GM23338 (cell line): Measurements from ENCODE around the gene ABCF2. TPM values are rescaled to one million over a fixed set of nuclear protein-coding genes. Genes with fewer than 3 reads are reported as not detected.

Experiments
- ATAC-seq: fragments of 200-7000 bp; cut with Tn5 transposase; 3 replicates; pipeline ENCODE4 v1.9.1; 2020
- DNase-seq: peaks from one replicate; pipeline ENCODE4 v3.0.0-alpha.2; 2015; ENCODE audit warnings: low spot score
- H2AFZ ChIP-seq: fragments of 200-600 bp; sonication (generic); 2 replicates; pipeline ENCODE4 v1.8.0; 2016; ENCODE audit warnings: antibody characterized with exemption, mild to moderate bottlenecking, moderate library complexity
- H3F3A ChIP-seq: fragments of 200-600 bp; sonication (generic); replicated peaks from 2 replicates; pipeline ENCODE4 v1.8.0; 2017; ENCODE audit warnings: antibody characterized with exemption, mixed run types, low read depth
- H3K27ac ChIP-seq: fragments of 200-600 bp; sonication (generic); 2 replicates; pipeline ENCODE4 v1.6.1; 2016; ENCODE audit warnings: low read depth
- H3K27me3 ChIP-seq: fragments of 200-600 bp; sonication (generic); 2 replicates; pipeline ENCODE4 v1.8.0; 2016; ENCODE audit warnings: mild to moderate bottlenecking, mixed run types, moderate library complexity; ENCODE audit not compliant: insufficient read depth
- H3K36me3 ChIP-seq: fragments of 200-600 bp; sonication (generic); 2 replicates; pipeline ENCODE4 v1.8.0; 2016; ENCODE audit warnings: mild to moderate bottlenecking; ENCODE audit not compliant: insufficient read depth
- H3K4me1 ChIP-seq: fragments of 200-600 bp; sonication (generic); 2 replicates; pipeline ENCODE4 v1.8.0; 2016; ENCODE audit warnings: mild to moderate bottlenecking, moderate library complexity; ENCODE audit not compliant: insufficient read depth
- H3K4me2 ChIP-seq: fragments of 200-600 bp; sonication (generic); 2 replicates; pipeline ENCODE4 v1.7.1; 2017; ENCODE audit warnings: mixed run types
- H3K4me3 ChIP-seq: fragments of 200-600 bp; sonication (generic); 2 replicates; pipeline ENCODE4 v1.6.1; 2016; ENCODE audit warnings: mixed run types
- H3K79me2 ChIP-seq: fragments of 200-600 bp; sonication (generic); replicated peaks from 2 replicates; pipeline ENCODE4 v1.8.0; 2017; ENCODE audit warnings: mild to moderate bottlenecking; ENCODE audit not compliant: insufficient read depth
- H3K9me2 ChIP-seq: fragments of 200-600 bp; sonication (generic); 2 replicates; pipeline ENCODE4 v1.8.0; 2017; ENCODE audit not compliant: insufficient read depth
- H4K20me1 ChIP-seq: fragments of 200-600 bp; sonication (generic); replicated peaks from 2 replicates; pipeline ENCODE4 v1.8.0; 2017; ENCODE audit warnings: mild to moderate bottlenecking; ENCODE audit not compliant: insufficient read depth
- H3K27ac Mint-ChIP-seq: 2 replicates; pipeline ENCODE4 v1.8.0; 2020; ENCODE audit warnings: inconsistent platforms, mild to moderate bottlenecking, moderate library complexity, mixed read lengths
- H3K27me3 Mint-ChIP-seq: 3 replicates; pipeline ENCODE4 v1.8.0; 2022; ENCODE audit warnings: low read depth, mild to moderate bottlenecking, moderate library complexity, mixed read lengths, inconsistent platforms; ENCODE audit not compliant: insufficient read depth, poor library complexity
- H3K36me3 Mint-ChIP-seq: 3 replicates; pipeline ENCODE4 v1.8.0; 2021; ENCODE audit warnings: low read depth, mild to moderate bottlenecking, inconsistent platforms, moderate library complexity, mixed read lengths
- H3K4me1 Mint-ChIP-seq: 3 replicates; pipeline ENCODE4 v1.8.0; 2020; ENCODE audit warnings: mild to moderate bottlenecking, inconsistent platforms, mixed read lengths
- H3K4me3 Mint-ChIP-seq: 3 replicates; pipeline ENCODE4 v1.8.0; 2021; ENCODE audit warnings: moderate library complexity, mild to moderate bottlenecking, inconsistent platforms, mixed read lengths
- H3K9me3 Mint-ChIP-seq: 3 replicates; pipeline ENCODE4 v1.8.0; 2020; ENCODE audit warnings: moderate library complexity, mild to moderate bottlenecking, inconsistent platforms, mixed read lengths
- ETS1 ChIP-seq: IDR thresholded peaks from 2 replicates; pipeline ENCODE4 v1.6.1; 2016; ENCODE audit warnings: antibody characterized with exemption
- EZH2 ChIP-seq: fragments of 200-600 bp; sonication (generic); IDR thresholded peaks from one replicate; pipeline ENCODE4 v1.8.0; 2017; ENCODE audit warnings: antibody characterized with exemption, mild to moderate bottlenecking, low read depth; ENCODE audit not compliant: unreplicated experiment
- JUNB ChIP-seq: IDR thresholded peaks from one replicate; pipeline ENCODE4 v1.6.1; 2016; ENCODE audit warnings: antibody characterized with exemption; ENCODE audit not compliant: unreplicated experiment
- ZNF462 ChIP-seq: fragments of 250-450 bp; sonication (Bioruptor Pico); IDR thresholded peaks from 2 replicates; pipeline ENCODE4 v1.5.0; 2020; ENCODE audit warnings: mild to moderate bottlenecking, moderate library complexity
- polyA plus RNA-seq: library from polyadenylated mRNA; unstranded; fragments of >200 nt; fragmentation: Nextera tagmentation; extraction: Ambion mirVana; gene quantifications from 2 replicates; pipeline ENCODE4 v1.2.1, GENCODE V29; 2016
- total RNA-seq: library from RNA; depleted of rRNA; stranded (reverse); fragments of >200 nt; shearing (Covaris generic); gene quantifications from 2 replicates; pipeline ENCODE4 v1.2.3, GENCODE V29; 2014

ABCF2 gene
- total and polyA plus RNA-seq, 2 experiments from 2014 or later, result 18.7 to 58.7 TPM

GRCh38 chr7:151274936-151275812 is 48.2 kb upstream of the ABCF2 start (continued):
- TF ChIP-seq ZNF462 (CRISPR knock-in tag) (no peak), EZH2 (no peak)

- Histone ChIP-seq H3K79me2 (no peaks in the 10 kb centered on the region), H3K27ac (no peak overlapping the region), H3K27me3 (peaks cover 21% of the 10 kb centered on the region), H3K36me3 (no peaks in the 10 kb centered on the region), H3K4me3 (no peak overlapping the region), H2AFZ (no peak overlapping the region), H3K4me2 (no peak overlapping the region), H4K20me1 (no peaks in the 10 kb centered on the region), H3K4me1 (peaks cover 6% of the 10 kb centered on the region; the same call in 1 of the 2 replicates), H3K9me2 (no peaks in the 10 kb centered on the region), H3F3A (no peaks in the 10 kb centered on the region)
- DNase-seq (no peak), ATAC-seq (no peak)
- no peak overlapping the region for H3K27ac Mint-ChIP-seq
- no peak overlapping the region for H3K4me3 Mint-ChIP-seq
- no peaks in the 10 kb centered on the region for H3K9me3 Mint-ChIP-seq
- peaks cover 14% of the 10 kb centered on the region; the same call in 2 of the 3 replicates for H3K4me1 Mint-ChIP-seq
- no peaks in the 10 kb centered on the region for H3K36me3 Mint-ChIP-seq
- H3K27me3 Mint-ChIP-seq, result peaks cover 26% of the 10 kb centered on the region
- TF ChIP-seq EZH2 (no peak), ETS1 (no peak), JUNB (no peak), ZNF462 (CRISPR knock-in tag) (no peak)
Measured at GRCh38 chr7:151274396-151274795, 47.4 kb upstream of the ABCF2 start.
